Left ventricle myocardium inferior (tissue), 1 donor: ENCODE measurements around the gene FCN3. TPM values are rescaled to one million over a fixed set of nuclear protein-coding genes. Genes with fewer than 3 reads are reported as not detected.

ENCODE experiments used
- DNase-seq: peaks from one replicate; pipeline ENCODE4 v3.0.0-alpha.2; 2020
- H3K27ac ChIP-seq: fragments of 200-600 bp; replicated peaks from 2 replicates; pipeline ENCODE4 v1.8.0; 2021
- H3K27me3 ChIP-seq: fragments of 200-600 bp; 2 replicates; pipeline ENCODE4 v1.8.0; 2021; ENCODE audit warnings: low read depth
- H3K36me3 ChIP-seq: fragments of 200-600 bp; 2 replicates; pipeline ENCODE4 v1.8.0; 2021
- H3K4me1 ChIP-seq: fragments of 200-600 bp; 2 replicates; pipeline ENCODE4 v1.8.0; 2021
- H3K4me3 ChIP-seq: fragments of 200-600 bp; 2 replicates; pipeline ENCODE4 v1.8.0; 2021; ENCODE audit warnings: mild to moderate bottlenecking, moderate library complexity
- H3K9me3 ChIP-seq: fragments of 200-600 bp; replicated peaks from 2 replicates; pipeline ENCODE4 v1.8.0; 2021
- intact Hi-C: fragments of 100-400 bp; cut with micrococcal nuclease; formaldehyde crosslinking; loops from one replicate; pipeline ENCODE4 v1.11.0; 2022
- total RNA-seq: library from RNA; stranded (reverse); fragmentation: NEBNext Ultra II Directional; extraction: Animal tissue kit (Norgen Biotek cat#: 25700); gene quantifications from one replicate; pipeline ENCODE4 v1.2.1, GENCODE V29; 2021
- TF ChIP-seq, protein P1 (sequence below): fragments of 200-600 bp; IDR thresholded peaks from 2 replicates; pipeline ENCODE4 v1.8.0; 2021; ENCODE audit warnings: antibody characterized with exemption, mild to moderate bottlenecking, borderline replicate concordance
- donor health status: DM: no; HTN: yes; CAD: no; lungs with severe emphysema.

Gene FCN3
- total RNA-seq, 1 donor from 2014 or later: 27.3 TPM

DNA sequence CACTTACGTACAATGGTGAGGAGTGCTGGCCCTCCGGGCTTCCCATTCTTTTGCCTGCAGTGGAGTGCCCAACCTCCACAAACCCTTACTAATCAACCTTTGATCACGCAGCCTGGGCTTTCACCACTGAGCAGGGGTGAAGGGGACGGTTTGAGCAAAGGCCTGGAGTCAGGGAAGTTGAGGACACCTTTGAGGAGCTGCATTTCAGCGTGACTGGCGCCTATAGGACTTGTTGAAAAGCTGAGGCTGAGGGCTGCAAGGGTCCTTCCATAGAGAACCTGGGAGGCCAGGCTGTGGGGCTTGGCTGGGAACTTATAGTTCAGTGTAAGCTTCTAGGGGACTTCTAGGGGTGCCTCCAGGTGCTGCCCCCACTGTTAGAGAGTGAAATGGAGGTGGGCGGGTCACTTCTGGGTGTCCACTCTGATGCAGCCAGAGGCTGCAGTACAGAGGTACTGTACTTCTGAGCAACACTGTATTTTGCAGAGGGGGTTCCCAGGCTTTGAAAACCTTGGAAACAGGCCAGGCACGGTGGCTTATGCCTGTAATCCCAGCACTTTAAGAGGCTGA lies 23.0 kb downstream of the FCN3 start:
- Histone ChIP-seq H3K4me3 (peak overlapping the region; percentile 69), H3K36me3 (peaks cover 38% of the 10 kb centered on the region), H3K9me3 (no peaks in the 10 kb centered on the region), H3K27ac (peak overlapping the region; percentile 63), H3K27me3 (no peaks in the 10 kb centered on the region), H3K4me1 (peaks cover 29% of the 10 kb centered on the region)
- no peak for DNase-seq
- TF ChIP-seq, protein P1, sequence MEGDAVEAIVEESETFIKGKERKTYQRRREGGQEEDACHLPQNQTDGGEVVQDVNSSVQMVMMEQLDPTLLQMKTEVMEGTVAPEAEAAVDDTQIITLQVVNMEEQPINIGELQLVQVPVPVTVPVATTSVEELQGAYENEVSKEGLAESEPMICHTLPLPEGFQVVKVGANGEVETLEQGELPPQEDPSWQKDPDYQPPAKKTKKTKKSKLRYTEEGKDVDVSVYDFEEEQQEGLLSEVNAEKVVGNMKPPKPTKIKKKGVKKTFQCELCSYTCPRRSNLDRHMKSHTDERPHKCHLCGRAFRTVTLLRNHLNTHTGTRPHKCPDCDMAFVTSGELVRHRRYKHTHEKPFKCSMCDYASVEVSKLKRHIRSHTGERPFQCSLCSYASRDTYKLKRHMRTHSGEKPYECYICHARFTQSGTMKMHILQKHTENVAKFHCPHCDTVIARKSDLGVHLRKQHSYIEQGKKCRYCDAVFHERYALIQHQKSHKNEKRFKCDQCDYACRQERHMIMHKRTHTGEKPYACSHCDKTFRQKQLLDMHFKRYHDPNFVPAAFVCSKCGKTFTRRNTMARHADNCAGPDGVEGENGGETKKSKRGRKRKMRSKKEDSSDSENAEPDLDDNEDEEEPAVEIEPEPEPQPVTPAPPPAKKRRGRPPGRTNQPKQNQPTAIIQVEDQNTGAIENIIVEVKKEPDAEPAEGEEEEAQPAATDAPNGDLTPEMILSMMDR: no peak
- intact Hi-C loops: no loop called here

DNA sequence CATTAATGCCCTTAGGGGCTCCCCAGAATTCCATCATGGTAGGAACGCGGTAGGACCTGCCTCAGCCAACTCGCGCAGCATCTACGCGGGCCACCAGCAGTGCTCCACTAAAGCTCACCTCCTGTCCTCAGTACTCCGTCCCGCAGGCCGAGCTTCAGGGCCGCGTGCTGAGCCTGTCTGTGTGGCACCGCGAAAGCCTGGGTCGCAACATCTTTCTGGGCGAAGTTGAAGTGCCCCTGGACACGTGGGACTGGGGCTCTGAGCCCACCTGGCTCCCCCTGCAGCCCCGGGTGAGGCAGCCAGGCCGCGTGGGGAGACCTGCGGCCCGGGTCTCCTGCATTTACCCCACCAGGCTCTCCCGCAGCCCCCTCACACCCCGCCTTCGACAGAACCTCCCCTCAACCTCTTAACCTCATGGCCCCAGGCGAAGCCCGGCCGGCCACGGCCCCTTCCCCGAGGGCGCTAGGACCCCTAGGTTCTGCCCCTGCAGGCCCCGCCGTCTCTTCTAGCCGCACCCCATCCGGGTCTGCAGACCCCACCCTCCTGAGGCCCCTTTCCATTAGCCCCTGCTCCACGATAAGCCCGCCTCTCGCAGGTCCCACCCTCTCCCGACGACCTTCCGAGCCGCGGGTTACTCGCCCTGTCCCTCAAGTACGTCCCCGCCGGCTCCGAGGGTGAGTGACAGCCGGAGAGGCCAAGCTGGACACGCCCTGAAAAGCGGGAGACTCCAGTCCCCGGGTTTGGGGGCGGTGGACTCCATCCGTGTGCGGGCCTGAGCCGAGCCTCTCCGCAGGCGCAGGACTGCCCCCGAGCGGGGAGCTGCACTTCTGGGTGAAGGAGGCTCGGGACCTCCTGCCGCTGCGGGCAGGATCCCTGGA lies 23.7 kb downstream of the FCN3 start:
- Histone ChIP-seq H3K27ac (peak overlapping the region; percentile 63), H3K9me3 (no peaks in the 10 kb centered on the region), H3K36me3 (peaks cover 31% of the 10 kb centered on the region), H3K27me3 (no peaks in the 10 kb centered on the region), H3K4me1 (peaks cover 29% of the 10 kb centered on the region), H3K4me3 (peak overlapping the region; percentile 69)
- TF ChIP-seq, protein P1: peak; percentile 9
- DNase-seq: peak; percentile 67
- intact Hi-C loops: no loop called here

DNA sequence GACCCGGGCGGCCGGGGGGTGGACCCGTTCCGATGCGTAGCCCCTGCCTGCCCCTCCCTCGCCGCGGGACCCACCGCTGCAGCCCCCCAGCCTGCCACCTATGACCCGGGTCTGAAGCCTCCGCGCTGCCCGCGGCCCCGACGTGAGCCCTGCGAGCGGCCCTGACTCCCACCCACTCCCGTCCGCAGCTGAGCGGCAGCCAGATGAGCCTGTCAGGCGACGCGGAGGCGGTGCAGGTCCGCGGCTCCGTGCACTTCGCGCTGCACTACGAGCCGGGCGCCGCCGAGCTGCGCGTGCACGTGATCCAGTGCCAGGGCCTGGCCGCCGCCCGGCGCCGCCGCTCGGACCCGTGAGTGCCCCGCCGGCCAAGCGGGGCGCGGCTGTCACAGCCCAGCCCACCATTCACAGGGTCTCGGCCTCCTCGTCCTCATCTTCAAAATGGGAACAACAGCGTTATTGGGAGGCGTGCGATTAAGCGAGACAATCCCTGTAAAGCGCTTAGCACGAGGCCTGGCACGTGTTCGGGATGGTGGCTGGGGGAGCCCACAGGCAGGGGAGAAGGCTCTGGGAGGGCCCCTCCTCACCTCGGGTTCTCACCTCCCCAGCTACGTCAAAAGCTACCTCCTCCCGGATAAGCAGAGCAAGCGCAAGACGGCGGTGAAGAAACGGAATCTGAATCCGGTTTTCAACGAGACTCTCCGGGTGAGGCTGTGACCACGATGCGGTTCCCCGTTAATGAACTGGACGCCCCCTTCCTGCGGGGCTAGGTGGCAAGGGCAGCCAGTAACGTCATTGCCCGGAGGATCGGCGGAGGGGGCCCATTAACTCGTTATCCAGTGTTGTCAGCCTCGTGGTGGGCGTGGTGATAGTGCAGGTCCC lies 24.6 kb downstream of the FCN3 start:
- peak overlapping the region; percentile 63 for H3K27ac ChIP-seq
- intact Hi-C loops: no loop called here
- H3K27me3 ChIP-seq: no peaks in the 10 kb centered on the region

DNA sequence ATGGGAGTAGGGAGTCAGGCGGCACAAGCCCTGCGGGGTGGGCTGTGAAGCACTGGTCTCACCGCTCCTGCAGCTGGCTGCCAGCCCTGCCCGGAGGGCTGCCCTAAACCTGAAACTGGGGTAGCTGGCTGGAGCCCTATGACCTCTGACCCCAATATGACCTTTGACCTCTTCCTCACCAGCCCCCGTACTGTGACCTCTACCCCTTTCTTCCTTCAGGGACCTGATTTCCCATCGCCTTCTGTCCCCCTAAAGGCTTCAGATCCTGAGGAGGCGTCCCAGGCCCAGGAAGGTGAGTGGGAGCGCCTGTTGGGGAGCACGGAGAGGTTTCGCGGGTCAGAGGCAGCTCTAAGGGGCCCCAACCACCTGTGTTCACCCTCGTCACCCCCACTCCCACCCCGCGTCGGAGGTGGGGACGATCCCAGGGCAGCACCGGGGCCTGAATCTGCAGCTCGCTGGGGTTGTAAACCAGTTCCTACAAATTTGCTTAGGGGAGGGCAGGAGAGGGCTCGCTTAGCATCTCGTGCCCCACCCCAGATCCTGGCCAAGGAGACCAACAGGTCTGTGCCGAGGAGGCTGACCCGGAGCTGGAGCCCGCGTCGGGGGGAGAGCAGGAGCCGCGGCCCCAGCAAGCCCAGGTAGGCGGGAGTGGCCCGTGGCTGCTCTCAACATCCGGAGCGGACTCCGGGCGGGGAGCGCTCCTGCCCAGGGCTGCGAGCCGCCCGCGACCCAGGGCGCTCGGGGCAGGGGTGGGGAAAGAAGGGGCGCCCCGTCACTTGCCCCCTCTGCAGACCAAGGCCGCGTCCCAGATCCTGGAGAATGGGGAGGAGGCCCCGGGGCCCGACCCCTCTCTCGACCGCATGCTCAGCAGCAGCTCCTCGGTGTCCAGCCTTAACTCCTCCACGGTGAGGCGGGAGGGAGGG lies 25.5 kb downstream of the FCN3 start:
- DNase-seq: no peak
- intact Hi-C loops: no loop called here

More for the DNA sequence above, 24.6 kb downstream of the FCN3 start:
- peaks cover 22% of the 10 kb centered on the region for H3K36me3 ChIP-seq
- TF ChIP-seq, protein P1: no peak
- peaks cover 29% of the 10 kb centered on the region for H3K4me1 ChIP-seq
- H3K4me3 ChIP-seq: peak overlapping the region; percentile 69
- DNase-seq: peak; percentile 59
- no peaks in the 10 kb centered on the region for H3K9me3 ChIP-seq

More for the DNA sequence above, 25.5 kb downstream of the FCN3 start:
- Histone ChIP-seq H3K27ac (no peak overlapping the region), H3K4me3 (peak overlapping the region; percentile 69), H3K27me3 (no peaks in the 10 kb centered on the region), H3K4me1 (peaks cover 29% of the 10 kb centered on the region), H3K9me3 (no peaks in the 10 kb centered on the region), H3K36me3 (peaks cover 13% of the 10 kb centered on the region)
- TF ChIP-seq, protein P1: no peak
